GM19324 (cell line): ENCODE results near the gene NDC80.
"Not testable (repeated sequence)": the region's sequence is repeated elsewhere in the genome, so short reads cannot be mapped to it uniquely, and the experiment has no call there.

Experiments used
- ATAC-seq: cut with Tn5 transposase; IDR thresholded peaks from one replicate; pipeline ENCODE4 v1.9.1; 2021; ENCODE audit warnings: mild to moderate bottlenecking, moderate library complexity; ENCODE audit not compliant: unreplicated experiment, low FRiP score

The NDC80 gene

GRCh38 chr18:2662288-2662687 lies 90.9 kb downstream of the NDC80 start:
- ATAC-seq, result not testable (repeated sequence)

GRCh38 chr18:2662990-2663389 lies 91.6 kb downstream of the NDC80 start:
- ATAC-seq, result no peak
